ENCODE data around the gene SLC25A39. TPM values are rescaled to one million over a fixed set of nuclear protein-coding genes. Genes with fewer than 3 reads are reported as not detected.

Gene SLC25A39
- total and polyA plus RNA-seq, 2 of the 4 experiments (the other 2 are of a cell fraction): 49.1 to 99.7 TPM

DNA sequence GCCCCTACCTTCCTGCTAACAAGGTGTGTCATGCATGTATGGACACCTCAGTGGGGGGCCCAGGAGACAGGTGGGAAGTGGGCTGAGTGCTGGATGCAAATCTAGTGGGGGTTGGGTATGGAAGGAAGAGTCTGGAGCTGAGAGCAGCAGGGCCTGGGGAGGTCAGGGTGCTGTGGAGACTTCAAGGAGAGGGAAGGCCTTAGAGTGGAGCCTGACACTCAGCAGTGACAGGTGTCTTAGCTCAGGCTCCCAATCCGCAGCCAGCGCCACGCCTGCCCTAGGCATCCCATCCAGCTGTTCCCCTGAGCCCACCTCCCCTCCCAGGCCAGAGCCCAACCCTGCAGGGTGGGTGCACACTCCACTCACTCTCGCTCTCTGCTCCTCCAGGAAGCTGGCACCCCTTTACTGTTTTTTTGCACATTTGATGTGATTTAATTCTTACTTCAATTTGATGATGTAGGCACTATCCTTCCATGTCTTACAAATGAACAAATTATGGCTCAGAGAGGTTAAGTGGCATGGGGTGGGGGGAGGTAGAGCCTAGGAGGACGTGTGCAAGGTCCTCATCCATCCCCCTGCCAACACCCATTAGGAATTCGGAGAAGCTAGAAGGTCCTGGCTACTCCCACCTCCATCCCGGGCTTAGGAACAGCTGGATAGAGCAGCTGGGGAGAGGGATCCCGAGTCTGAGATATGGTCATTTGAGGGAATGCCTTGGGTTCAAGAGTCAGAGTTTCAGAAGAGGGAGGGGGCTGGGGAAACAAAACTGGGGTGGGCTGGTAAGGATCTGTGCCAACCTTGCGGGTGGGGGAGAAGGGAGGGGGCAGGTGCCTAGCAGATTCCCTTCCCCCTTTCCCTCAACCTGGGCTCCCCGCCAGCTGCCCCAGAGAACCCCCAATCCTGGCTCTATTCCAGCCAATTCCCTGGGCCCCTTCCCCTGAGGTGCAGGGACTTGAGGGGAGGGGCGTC lies 37.0 kb upstream of the SLC25A39 start:
- ATAC-seq (ENCODE audit: low read depth): no peak
- no CpG with 5 or more reads among the region's 11 CpGs for WGBS, 2 experiments (ENCODE audit: extremely low coverage in 2 of 2, insufficient read length in 1 of 2)
- peak overlapping the region; percentile 77 for H2AFZ ChIP-seq (replicated peaks; ENCODE audit: low read length, poor library complexity)

More for the DNA sequence above, 37.0 kb upstream of the SLC25A39 start:
- Histone ChIP-seq H3K4me1 (ENCODE audit: control insufficient read depth, insufficient read depth, low read length) (peaks cover 15% of the 10 kb centered on the region), H2AK5ac (ENCODE audit: low read depth, low read length) (peak overlapping the region; percentile 48; the same call in 1 of the 2 replicates), H3K9me1 (ENCODE audit: insufficient read depth, low read length) (peaks cover 8% of the 10 kb centered on the region; the same call in 1 of the 2 replicates), H3K27me3 (ENCODE audit: control insufficient read depth, insufficient read depth, low read length) (peaks cover 11% of the 10 kb centered on the region), H4K8ac (ENCODE audit: low read depth in 2 of 2, low read length in 2 of 2) (no peak overlapping the region), H3K4me2 (ENCODE audit: low read depth, low read length) (peak overlapping the region; percentile 86; the same call in 1 of the 2 replicates), H3K9me3 (ENCODE audit: control insufficient read depth, insufficient read depth, low read length) (no peaks in the 10 kb centered on the region), H3K79me1 (ENCODE audit: low read depth in 1 of 2, low read length in 2 of 2) (peaks cover 4 to 28% of the 10 kb centered on the region in 2 experiments; a peak in 2 of 4 replicates), H2AK9ac (replicated peaks; ENCODE audit: low read depth, low read length, poor library complexity) (peak overlapping the region; percentile 95), H4K91ac (ENCODE audit: insufficient read depth, low read depth, low read length) (no peak overlapping the region), H3K18ac (ENCODE audit: low read depth, low read length) (peak overlapping the region; percentile 15; the same call in 1 of the 2 replicates), H2BK5ac (ENCODE audit: low read depth, low read length, poor library complexity, severe bottlenecking) (no peak overlapping the region), H3K23ac (ENCODE audit: low read depth, low read length) (no peak overlapping the region), H4K20me1 (ENCODE audit: insufficient read depth, low read length) (peaks cover 11% of the 10 kb centered on the region), H3K4me3 (ENCODE audit: insufficient read depth, low read depth, low read length) (no peak overlapping the region), H3K14ac (replicated peaks; ENCODE audit: low read depth, low read length) (no peak overlapping the region), H3K4ac (ENCODE audit: low read depth, low read length) (no peak overlapping the region; the same call in 1 of the 2 replicates), H2BK120ac (ENCODE audit: low read depth, low read length) (no peak overlapping the region), H3K27ac (ENCODE audit: insufficient read depth, low read length) (no peak overlapping the region), H3K9ac (ENCODE audit: low read depth, low read length) (no peak overlapping the region), H4K5ac (ENCODE audit: low read depth, low read length) (no peak overlapping the region; the same call in 1 of the 2 replicates), H2BK15ac (ENCODE audit: low read depth, low read length) (no peak overlapping the region), H2BK20ac (ENCODE audit: low read depth, low read length) (no peak overlapping the region), H3K56ac (ENCODE audit: extremely low read depth, insufficient read depth, low read length) (no peak overlapping the region), H3K36me3 (ENCODE audit: control insufficient read depth, insufficient read depth, low read length) (peaks cover 3% of the 10 kb centered on the region; the same call in 1 of the 2 replicates)
- no peak for DNase-seq
- intact Hi-C loops (cut with micrococcal nuclease) (no loop called here), dilution Hi-C loops (cut with HindIII; ENCODE audit: low sequenced_read_pairs, unreplicated experiment) (no loop called here), in situ Hi-C loops (cut with MboI; ENCODE audit: low sequenced_read_pairs) (no loop called here)
- ChIA-PET CTCF (no interaction called here), POLR2A (ENCODE audit: unreplicated experiment) (interaction anchor here (0.5 to 0.6 kb wide), 2 partner anchors 140 to 143 kb away, joined by 3 to 6 read pairs; no protein-coding TSS in a partner anchor)
- no TSS peak for BruUV-seq (replicated peaks)
- no peak for TF ChIP-seq BHLHE40 (IDR thresholded peaks at IDR 0.05; ENCODE audit: low read depth, low read length)
- no peak for TF ChIP-seq SMC3 (IDR thresholded peaks at IDR 0.05; ENCODE audit: low read depth, low read length)
- TF ChIP-seq ELK1 (IDR thresholded peaks at IDR 0.05; ENCODE audit: borderline replicate concordance, low read depth, low read length): no peak
- 0 out of 2 replicates have a peak, but pooled peaks have one; percentile 22 for TF ChIP-seq MAFK (IDR thresholded peaks at IDR 0.05; ENCODE audit: low read depth, low read length)
- TF ChIP-seq NFE2L2 (IDR thresholded peaks at IDR 0.05; ENCODE audit: low read depth, low read length): no peak

Data from IMR-90 (cell line).